ENCODE data around the gene SCAMP4. TPM values are rescaled to one million over a fixed set of nuclear protein-coding genes. Genes with fewer than 3 reads are reported as not detected.

The SCAMP4 gene
- total and polyA plus RNA-seq, 9 of the 15 experiments (the other 6 are each of a cell fraction or from before 2014, with no cell fraction given) = 0.81 to 45.9 (median 12.8) TPM

DNA sequence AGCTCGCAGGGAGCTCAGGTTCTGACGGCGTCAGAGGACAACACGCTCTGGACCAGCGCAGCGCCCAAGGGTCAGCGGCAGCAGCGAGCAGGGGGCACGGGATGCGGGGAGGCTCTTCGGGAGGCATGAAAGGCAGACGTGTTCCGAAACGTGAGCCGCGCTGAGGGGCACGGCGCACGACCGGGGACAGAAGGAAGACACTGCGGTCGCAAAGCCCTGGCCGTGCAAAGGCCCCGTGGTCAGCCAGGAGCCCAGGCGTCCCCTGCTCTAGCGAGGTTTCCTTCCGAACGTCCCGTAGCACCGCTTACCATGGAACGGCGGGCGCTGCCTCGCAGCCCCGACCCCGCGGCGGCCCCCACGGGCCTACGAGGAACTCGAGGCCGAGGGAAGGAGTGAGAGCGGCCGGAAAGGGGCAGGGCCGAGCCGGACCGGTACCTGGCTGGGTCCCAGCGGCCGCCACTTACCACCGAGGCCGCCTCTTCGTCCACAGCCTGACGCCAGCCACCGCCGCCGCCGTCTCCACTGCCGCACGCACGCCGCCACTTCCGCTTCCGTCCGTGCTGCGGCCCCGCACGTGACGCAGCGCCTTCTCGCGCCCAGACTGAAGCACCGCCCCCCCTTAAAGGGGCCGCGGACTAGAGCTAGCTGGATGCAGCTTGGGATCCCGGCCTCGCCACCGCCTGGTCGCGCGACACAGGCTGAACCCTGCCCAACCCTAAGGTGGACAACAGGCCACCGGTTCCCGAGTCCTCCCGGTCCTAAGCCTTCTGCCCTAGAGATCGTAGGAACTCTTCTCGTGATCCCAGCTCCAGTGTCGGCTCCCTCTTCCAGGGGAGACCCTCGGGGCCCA is 29.3 kb upstream of the SCAMP4 start (continued):
- no peak; the same call in 1 of the 2 replicates for TF ChIP-seq ILF3 (IDR thresholded peaks at IDR 0.05; ENCODE audit: borderline replicate concordance)
- TF ChIP-seq TSC22D4 (tag; IDR thresholded peaks at IDR 0.05) = no peak
- no peak for TF ChIP-seq SRSF9 (IDR thresholded peaks at IDR 0.05; ENCODE audit: borderline replicate concordance, low read depth, low read length)
- TF ChIP-seq SMARCA5 (IDR thresholded peaks at IDR 0.05) = peak; percentile 59; the same call in 1 of the 2 replicates
- TF ChIP-seq, protein P1, sequence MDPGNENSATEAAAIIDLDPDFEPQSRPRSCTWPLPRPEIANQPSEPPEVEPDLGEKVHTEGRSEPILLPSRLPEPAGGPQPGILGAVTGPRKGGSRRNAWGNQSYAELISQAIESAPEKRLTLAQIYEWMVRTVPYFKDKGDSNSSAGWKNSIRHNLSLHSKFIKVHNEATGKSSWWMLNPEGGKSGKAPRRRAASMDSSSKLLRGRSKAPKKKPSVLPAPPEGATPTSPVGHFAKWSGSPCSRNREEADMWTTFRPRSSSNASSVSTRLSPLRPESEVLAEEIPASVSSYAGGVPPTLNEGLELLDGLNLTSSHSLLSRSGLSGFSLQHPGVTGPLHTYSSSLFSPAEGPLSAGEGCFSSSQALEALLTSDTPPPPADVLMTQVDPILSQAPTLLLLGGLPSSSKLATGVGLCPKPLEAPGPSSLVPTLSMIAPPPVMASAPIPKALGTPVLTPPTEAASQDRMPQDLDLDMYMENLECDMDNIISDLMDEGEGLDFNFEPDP (CRISPR knock-in tag; IDR thresholded peaks at IDR 0.05) = no peak; the same call in 1 of the 2 replicates
- no peak for TF ChIP-seq ZBTB49 (CRISPR knock-in tag; IDR thresholded peaks at IDR 0.05; ENCODE audit: borderline replicate concordance)
- no peak for TF ChIP-seq KLF16 (IDR thresholded peaks at IDR 0.05)
- peak; percentile 81; the same call in 1 of the 2 replicates for TF ChIP-seq THAP7 (CRISPR knock-in tag; IDR thresholded peaks at IDR 0.05)
- peak; percentile 86; the same call in 1 of the 2 replicates for TF ChIP-seq ZC3H4 (CRISPR knock-in tag; IDR thresholded peaks at IDR 0.05; ENCODE audit: borderline replicate concordance)
- no peak for TF ChIP-seq ZNF175 (CRISPR knock-in tag; IDR thresholded peaks at IDR 0.05; ENCODE audit: low read depth)
- no peak; the same call in 1 of the 2 replicates for TF ChIP-seq IRF2 (CRISPR knock-in tag; IDR thresholded peaks at IDR 0.05)
- TF ChIP-seq SOX6 (IDR thresholded peaks at IDR 0.05) = peak; percentile 55
- no peak for TF ChIP-seq ZNF668 (CRISPR knock-in tag; IDR thresholded peaks at IDR 0.05)
- TF ChIP-seq IRF9 (tag; IDR thresholded peaks at IDR 0.05) = no peak
- TF ChIP-seq KAT7 (CRISPR knock-in tag; IDR thresholded peaks at IDR 0.05; ENCODE audit: borderline replicate concordance) = no peak
- TF ChIP-seq MXI1 (IDR thresholded peaks at IDR 0.05; ENCODE audit: low read depth, low read length) = peak; percentile 75; the same call in 1 of the 2 replicates

Data from K562 (cell line).